K562 (cell line): ENCODE data around the gene ZNHIT2. TPM values are rescaled to one million over a fixed set of nuclear protein-coding genes. Genes with fewer than 3 reads are reported as not detected.
A peak's percentile ranks its signal among the peaks of the same experiment; 100 is the strongest.

Experiments used
- ATAC-seq: fragments of 200-7000 bp; cut with Tn5 transposase; 3 replicates; pipeline ENCODE4 v1.9.1; 2020; ENCODE audit warnings: moderate library complexity
- BruUV-seq: library from RNA; stranded (reverse); fragments of 400-500 nt; replicated peaks from 2 replicates; lab custom pipeline; 2021; lab: Mats Ljungman, UMichigan
- CTCF ChIA-PET: fragments of 300-600 bp; formaldehyde crosslinking; extraction: SDS; loops from one replicate; lab custom pipeline; 2021; ENCODE audit warnings: low intra/inter-chr PET ratio; lab: Yijun Ruan, JAX
- POLR2A ChIA-PET: fragments of 300-600, 350-650 bp; sonication (Branson Sonifier 250); formaldehyde crosslinking; extraction: SDS; loops from one replicate; lab custom pipeline; 2021; ENCODE audit warnings: antibody characterized with exemption, inconsistent platforms; lab: Yijun Ruan, JAX
- DNase-seq, 4 experiments: peaks; one replicate each; pipeline versions ENCODE4 v3.0.0 to v3.0.0-alpha.2; 2011 to 2018; ENCODE audit warnings: low spot score in 3 of 4, mixed read lengths in 3 of 4; ENCODE audit errors: extremely low read depth in 1 of 4
- FAIRE-seq: peaks from 2 replicates; lab custom pipeline; 2011; peaks lifted over from hg19 to GRCh38; lab: Jason Lieb, UNC
- H2AFZ ChIP-seq: 2 replicates; pipeline ENCODE4 v1.6.0; 2011; ENCODE audit warnings: low read depth, low read length, control low read depth, inconsistent platforms
- H3K27ac ChIP-seq: fragments of 200-600 bp; 3 replicates; pipeline ENCODE4 v1.8.0; 2011; ENCODE audit warnings: low read depth, mild to moderate bottlenecking, control low read depth, inconsistent platforms, low read length, moderate library complexity, mixed read lengths; ENCODE audit errors: extremely low read depth
- H3K27me3 ChIP-seq, 2 experiments: fragments of 300-600 bp in 1 of 2; 2 replicates in 1 of 2; 3 replicates in 1 of 2; pipeline versions ENCODE4 v1.6.0 to v1.8.0; 2011; ENCODE audit warnings: inconsistent platforms in 2 of 2, low read length in 2 of 2, mild to moderate bottlenecking in 1 of 2, mixed read lengths in 1 of 2, moderate library complexity in 1 of 2; ENCODE audit not compliant: control insufficient read depth in 2 of 2, insufficient read depth in 2 of 2
- H3K36me3 ChIP-seq: fragments of 300-600 bp; 3 replicates; pipeline ENCODE4 v1.8.0; 2011; ENCODE audit warnings: mild to moderate bottlenecking, low read length, inconsistent platforms; ENCODE audit not compliant: control insufficient read depth, insufficient read depth
- H3K4me1 ChIP-seq, 2 experiments: fragments of 200-600 bp in 1 of 2; replicated peaks in 1 of 2; 2 replicates in 1 of 2; 3 replicates in 1 of 2; pipeline versions ENCODE4 v1.5.1 to v1.8.0; 2011; ENCODE audit warnings: inconsistent platforms in 2 of 2, low read length in 2 of 2, mild to moderate bottlenecking in 1 of 2, mixed read lengths in 1 of 2, moderate library complexity in 1 of 2; ENCODE audit not compliant: control insufficient read depth in 2 of 2, insufficient read depth in 2 of 2
- H3K4me2 ChIP-seq: 2 replicates; pipeline ENCODE4 v1.6.1; 2011; ENCODE audit warnings: low read length, control low read depth, inconsistent platforms, mixed read lengths; ENCODE audit not compliant: insufficient read depth
- H3K4me3 ChIP-seq: fragments of 200-600 bp; sonication (generic), shearing (Covaris generic); 2 replicates; pipeline ENCODE4 v1.5.1; 2016; ENCODE audit warnings: control low read depth, inconsistent platforms
- H3K79me2 ChIP-seq: fragments of 200-600 bp; 3 replicates; pipeline ENCODE4 v1.8.0; 2011; ENCODE audit warnings: low read length, inconsistent platforms; ENCODE audit not compliant: control insufficient read depth, insufficient read depth
- H3K9ac ChIP-seq, 2 experiments: 2 replicates each; pipeline versions ENCODE4 v1.6.0 to v1.6.1; 2011; ENCODE audit warnings: low read depth in 2 of 2, low read length in 2 of 2, control low read depth in 1 of 2, inconsistent platforms in 1 of 2, mild to moderate bottlenecking in 1 of 2, mixed read lengths in 1 of 2; ENCODE audit not compliant: insufficient read depth in 1 of 2
- H3K9me1 ChIP-seq: one replicate; pipeline ENCODE4 v1.6.0; 2011; ENCODE audit warnings: inconsistent platforms, mild to moderate bottlenecking, low read length, moderate library complexity; ENCODE audit not compliant: control insufficient read depth, insufficient read depth
- H3K9me3 ChIP-seq: replicated peaks from 2 replicates; pipeline ENCODE4 v1.5.1; 2011; ENCODE audit warnings: low read depth, low read length, inconsistent platforms; ENCODE audit not compliant: control insufficient read depth, insufficient read depth
- H4K20me1 ChIP-seq: replicated peaks from 2 replicates; pipeline ENCODE4 v1.6.1; 2011; ENCODE audit warnings: low read length, inconsistent platforms, mixed read lengths; ENCODE audit not compliant: control insufficient read depth, insufficient read depth
- FOXM1 ChIP-seq, 2 experiments: fragments of 450-650 bp in 1 of 2; sonication (generic) in 1 of 2; formaldehyde crosslinking in 1 of 2; IDR thresholded peaks; 2 replicates each; pipeline versions ENCODE4 v1.6.1 to v1.9.0; 2017 to 2022; ENCODE audit warnings: low read depth in 2 of 2, mild to moderate bottlenecking in 2 of 2, missing genetic modification reagents in 1 of 2, moderate library complexity in 1 of 2
- HNRNPLL ChIP-seq: fragments of 200-400 bp; formaldehyde crosslinking; IDR thresholded peaks from 2 replicates; pipeline ENCODE4 v1.6.1; 2017; ENCODE audit warnings: low read length, low read depth, mild to moderate bottlenecking; ENCODE audit not compliant: poor library complexity, severe bottlenecking
- IFI16 ChIP-seq: fragments of 250-450 bp; sonication (Bioruptor Pico); IDR thresholded peaks from 2 replicates; pipeline ENCODE4 v2.1.2; 2022; ENCODE audit warnings: mild to moderate bottlenecking, inconsistent platforms
- MAFF ChIP-seq: IDR thresholded peaks from 2 replicates; pipeline ENCODE4 v1.6.1; 2012; ENCODE audit warnings: low read length, improper control_type of control experiment
- POLR2B ChIP-seq: fragments of 450-650 bp; IDR thresholded peaks from 2 replicates; pipeline ENCODE4 v1.6.1; 2018; ENCODE audit warnings: low read depth; ENCODE audit not compliant: partially characterized antibody
- ZNF830 ChIP-seq: fragments of 250-450 bp; sonication (Bioruptor Pico); IDR thresholded peaks from 2 replicates; pipeline ENCODE4 v1.5.0; 2021; ENCODE audit warnings: mild to moderate bottlenecking
- WGBS: fragments of 100-300 bp; shearing (Covaris generic); methylation state at CpG from one replicate; pipeline ENCODE4 v1.1.6; 2016; ENCODE audit warnings: low coverage, mixed read lengths; ENCODE audit not compliant: insufficient coverage; ENCODE audit errors: missing lambda C conversion rate; 5-methylcytosine and 5-hydroxymethylcytosine counted together
- in situ Hi-C: fragments of 300-500 bp; cut with MboI; formaldehyde crosslinking; loops from 4 replicates; pipeline ENCODE4 v1.15.0; 2018; ENCODE audit warnings: inconsistent platforms, mixed read lengths
- intact Hi-C: fragments of 100-400 bp; cut with micrococcal nuclease; formaldehyde crosslinking; loops from 2 replicates; pipeline ENCODE4 v1.14.2; 2022
- polyA plus RNA-seq, 8 experiments: library from polyadenylated mRNA; depleted of rRNA in 4 of 8; stranded (reverse) in 5 of 8; unstranded in 3 of 8; fragments of >200 nt; fragmentation: Nextera tagmentation in 2 of 8; fragmentation: Illumina TruSeq in 1 of 8; extraction: Ambion mirVana in 2 of 8; extraction: Trizol in 1 of 8; gene quantifications; 2 replicates each; pipeline versions ENCODE4 v1.2.1 to v1.2.3, GENCODE V29; 2011 to 2014; ENCODE audit warnings: inconsistent platforms in 1 of 8, missing spikeins in 1 of 8
- total RNA-seq, 7 experiments: library from RNA; depleted of rRNA in 6 of 7; stranded (reverse); fragments of >200 nt in 6 of 7; fragmentation: Illumina TruSeq in 2 of 7; extraction: Trizol in 2 of 7; gene quantifications; 2 replicates each; pipeline versions ENCODE4 v1.2.1 to v1.2.3, GENCODE V29; 2011 to 2021; ENCODE audit warnings: low replicate concordance in 1 of 7
- TF ChIP-seq, protein P1 (sequence below): IDR thresholded peaks from 2 replicates; pipeline ENCODE4 v1.6.1; 2011; ENCODE audit warnings: borderline replicate concordance, low read depth, mild to moderate bottlenecking, moderate library complexity, low read length; ENCODE audit not compliant: insufficient read depth, poor library complexity, severe bottlenecking
- TF ChIP-seq, protein P2 (sequence below), 2 experiments: fragments of 200-800 bp in 1 of 2; sonication (Bioruptor generic) in 1 of 2; sonication (generic) in 1 of 2; formaldehyde crosslinking in 1 of 2; IDR thresholded peaks in 1 of 2; conservative IDR thresholded peaks in 1 of 2; 2 replicates each; pipeline versions ENCODE4 v1.5.0 to v1.6.1; 2016 to 2020; ENCODE audit warnings: missing compliant biosample characterization in 1 of 2, missing genetic modification characterization in 1 of 2, missing genetic modification reagents in 1 of 2
- TF ChIP-seq, protein P3 (sequence below): fragments of 250-450 bp; sonication (Bioruptor Pico); IDR thresholded peaks from 2 replicates; pipeline ENCODE4 v1.8.0; 2022; ENCODE audit warnings: inconsistent platforms
- TF ChIP-seq, protein P4 (sequence below): sonication (generic); formaldehyde crosslinking; IDR thresholded peaks from 2 replicates; pipeline ENCODE4 v1.8.1; 2023; ENCODE audit warnings: mild to moderate bottlenecking, missing genetic modification reagents, moderate library complexity
- TF ChIP-seq, protein P5 (sequence below): fragments of 200-800 bp; sonication (Bioruptor generic); IDR thresholded peaks from 2 replicates; pipeline ENCODE4 v1.6.1; 2017; ENCODE audit warnings: missing genetic modification characterization, missing compliant biosample characterization

ZNHIT2 gene
- total and polyA plus RNA-seq, 9 of the 15 experiments (the other 6 are each of a cell fraction or from before 2014, with no cell fraction given), result 0.08 to 39.0 (median 2.5) TPM

DNA sequence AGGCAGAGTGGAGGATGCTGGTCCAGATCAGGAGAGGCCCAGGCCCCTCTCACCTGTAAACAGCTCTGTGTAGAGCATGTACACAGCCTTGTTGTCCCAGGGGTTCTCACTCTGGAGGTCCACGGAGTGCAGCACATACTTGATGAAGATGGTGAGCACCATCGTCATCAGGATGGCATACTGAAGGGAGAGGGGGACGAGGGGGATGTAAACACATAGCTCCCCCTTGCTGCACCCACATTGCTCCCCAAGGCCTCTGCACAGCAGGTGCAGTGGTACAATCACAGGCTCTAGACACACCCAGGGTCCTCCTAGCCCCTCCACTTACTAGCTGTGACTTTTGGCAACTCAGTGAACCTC lies 13.9 kb upstream of the ZNHIT2 start:
- no peaks in the 10 kb centered on the region; a peak in 1 of 5 replicates for H3K27me3 ChIP-seq
- no peak overlapping the region for H3K4me3 ChIP-seq
- no peak overlapping the region for H3K4me2 ChIP-seq
- H3K79me2 ChIP-seq, result peaks cover 41% of the 10 kb centered on the region
- H2AFZ ChIP-seq, result no peak overlapping the region
- DNase-seq (no peak), ATAC-seq (no peak), FAIRE-seq (no peak)
- peaks cover 66% of the 10 kb centered on the region for H3K36me3 ChIP-seq
- peaks cover 19 to 44% of the 10 kb centered on the region in 2 experiments; a peak in 4 of 5 replicates for H3K4me1 ChIP-seq
- H3K9me3 ChIP-seq, result no peaks in the 10 kb centered on the region
- CTCF ChIA-PET, result no interaction called here
- 0 out of 4 replicates have a peak overlapping the region, but pooled peaks of 1 of the 2 experiments have one; percentile 21 for H3K9ac ChIP-seq
- 63% methylated on average over 2 of the region's 3 CpGs for WGBS
- peaks cover 9% of the 10 kb centered on the region; the same call in 1 of the 2 replicates for H4K20me1 ChIP-seq
- in situ Hi-C loops, result no loop called here
- peaks cover 4% of the 10 kb centered on the region for H3K9me1 ChIP-seq
- intact Hi-C loops, result no loop called here
- POLR2A ChIA-PET, result interaction anchor here (1.1 to 8.4 kb wide), 5 partner anchors 11 to 285 kb away, joined by 4 to 182 read pairs (median 4); partner anchors contain the start of genes FAU, MRPL49, SPDYC and ZNHIT2
- H3K27ac ChIP-seq, result no peak overlapping the region; the same call in 2 of the 3 replicates
- no TSS peak for BruUV-seq
- TF ChIP-seq, protein P1, sequence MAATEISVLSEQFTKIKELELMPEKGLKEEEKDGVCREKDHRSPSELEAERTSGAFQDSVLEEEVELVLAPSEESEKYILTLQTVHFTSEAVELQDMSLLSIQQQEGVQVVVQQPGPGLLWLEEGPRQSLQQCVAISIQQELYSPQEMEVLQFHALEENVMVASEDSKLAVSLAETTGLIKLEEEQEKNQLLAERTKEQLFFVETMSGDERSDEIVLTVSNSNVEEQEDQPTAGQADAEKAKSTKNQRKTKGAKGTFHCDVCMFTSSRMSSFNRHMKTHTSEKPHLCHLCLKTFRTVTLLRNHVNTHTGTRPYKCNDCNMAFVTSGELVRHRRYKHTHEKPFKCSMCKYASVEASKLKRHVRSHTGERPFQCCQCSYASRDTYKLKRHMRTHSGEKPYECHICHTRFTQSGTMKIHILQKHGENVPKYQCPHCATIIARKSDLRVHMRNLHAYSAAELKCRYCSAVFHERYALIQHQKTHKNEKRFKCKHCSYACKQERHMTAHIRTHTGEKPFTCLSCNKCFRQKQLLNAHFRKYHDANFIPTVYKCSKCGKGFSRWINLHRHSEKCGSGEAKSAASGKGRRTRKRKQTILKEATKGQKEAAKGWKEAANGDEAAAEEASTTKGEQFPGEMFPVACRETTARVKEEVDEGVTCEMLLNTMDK, result no peak
- TF ChIP-seq FOXM1 (IDR thresholded peaks at IDR 0.05; ENCODE audit: low read depth) (no peak), FOXM1 (CRISPR knock-in tag; IDR thresholded peaks at IDR 0.05; ENCODE audit: low read depth) (no peak), MAFF (no peak), HNRNPLL (no peak), ZNF830 (no peak), POLR2B (no peak), IFI16 (CRISPR knock-in tag) (no peak)
- TF ChIP-seq, protein P2, sequence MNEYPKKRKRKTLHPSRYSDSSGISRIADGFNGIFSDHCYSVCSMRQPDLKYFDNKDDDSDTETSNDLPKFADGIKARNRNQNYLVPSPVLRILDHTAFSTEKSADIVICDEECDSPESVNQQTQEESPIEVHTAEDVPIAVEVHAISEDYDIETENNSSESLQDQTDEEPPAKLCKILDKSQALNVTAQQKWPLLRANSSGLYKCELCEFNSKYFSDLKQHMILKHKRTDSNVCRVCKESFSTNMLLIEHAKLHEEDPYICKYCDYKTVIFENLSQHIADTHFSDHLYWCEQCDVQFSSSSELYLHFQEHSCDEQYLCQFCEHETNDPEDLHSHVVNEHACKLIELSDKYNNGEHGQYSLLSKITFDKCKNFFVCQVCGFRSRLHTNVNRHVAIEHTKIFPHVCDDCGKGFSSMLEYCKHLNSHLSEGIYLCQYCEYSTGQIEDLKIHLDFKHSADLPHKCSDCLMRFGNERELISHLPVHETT (CRISPR knock-in tag; conservative IDR thresholded peaks at IDR 0.05 in 1 of 2, IDR thresholded peaks at IDR 0.05 in 1 of 2), result no peak
- TF ChIP-seq, protein P3, sequence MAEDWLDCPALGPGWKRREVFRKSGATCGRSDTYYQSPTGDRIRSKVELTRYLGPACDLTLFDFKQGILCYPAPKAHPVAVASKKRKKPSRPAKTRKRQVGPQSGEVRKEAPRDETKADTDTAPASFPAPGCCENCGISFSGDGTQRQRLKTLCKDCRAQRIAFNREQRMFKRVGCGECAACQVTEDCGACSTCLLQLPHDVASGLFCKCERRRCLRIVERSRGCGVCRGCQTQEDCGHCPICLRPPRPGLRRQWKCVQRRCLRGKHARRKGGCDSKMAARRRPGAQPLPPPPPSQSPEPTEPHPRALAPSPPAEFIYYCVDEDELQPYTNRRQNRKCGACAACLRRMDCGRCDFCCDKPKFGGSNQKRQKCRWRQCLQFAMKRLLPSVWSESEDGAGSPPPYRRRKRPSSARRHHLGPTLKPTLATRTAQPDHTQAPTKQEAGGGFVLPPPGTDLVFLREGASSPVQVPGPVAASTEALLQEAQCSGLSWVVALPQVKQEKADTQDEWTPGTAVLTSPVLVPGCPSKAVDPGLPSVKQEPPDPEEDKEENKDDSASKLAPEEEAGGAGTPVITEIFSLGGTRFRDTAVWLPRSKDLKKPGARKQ (CRISPR knock-in tag), result no peak
- TF ChIP-seq, protein P4, sequence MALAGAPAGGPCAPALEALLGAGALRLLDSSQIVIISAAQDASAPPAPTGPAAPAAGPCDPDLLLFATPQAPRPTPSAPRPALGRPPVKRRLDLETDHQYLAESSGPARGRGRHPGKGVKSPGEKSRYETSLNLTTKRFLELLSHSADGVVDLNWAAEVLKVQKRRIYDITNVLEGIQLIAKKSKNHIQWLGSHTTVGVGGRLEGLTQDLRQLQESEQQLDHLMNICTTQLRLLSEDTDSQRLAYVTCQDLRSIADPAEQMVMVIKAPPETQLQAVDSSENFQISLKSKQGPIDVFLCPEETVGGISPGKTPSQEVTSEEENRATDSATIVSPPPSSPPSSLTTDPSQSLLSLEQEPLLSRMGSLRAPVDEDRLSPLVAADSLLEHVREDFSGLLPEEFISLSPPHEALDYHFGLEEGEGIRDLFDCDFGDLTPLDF (CRISPR knock-in tag), result no peak
- TF ChIP-seq, protein P5, sequence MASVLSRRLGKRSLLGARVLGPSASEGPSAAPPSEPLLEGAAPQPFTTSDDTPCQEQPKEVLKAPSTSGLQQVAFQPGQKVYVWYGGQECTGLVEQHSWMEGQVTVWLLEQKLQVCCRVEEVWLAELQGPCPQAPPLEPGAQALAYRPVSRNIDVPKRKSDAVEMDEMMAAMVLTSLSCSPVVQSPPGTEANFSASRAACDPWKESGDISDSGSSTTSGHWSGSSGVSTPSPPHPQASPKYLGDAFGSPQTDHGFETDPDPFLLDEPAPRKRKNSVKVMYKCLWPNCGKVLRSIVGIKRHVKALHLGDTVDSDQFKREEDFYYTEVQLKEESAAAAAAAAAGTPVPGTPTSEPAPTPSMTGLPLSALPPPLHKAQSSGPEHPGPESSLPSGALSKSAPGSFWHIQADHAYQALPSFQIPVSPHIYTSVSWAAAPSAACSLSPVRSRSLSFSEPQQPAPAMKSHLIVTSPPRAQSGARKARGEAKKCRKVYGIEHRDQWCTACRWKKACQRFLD, result no peak
